ENCODE data around the gene TAMM41.
"Not testable (repeated sequence)": the region's sequence is repeated elsewhere in the genome, so short reads cannot be mapped to it uniquely, and the experiment has no call there.

TAMM41 gene

DNA sequence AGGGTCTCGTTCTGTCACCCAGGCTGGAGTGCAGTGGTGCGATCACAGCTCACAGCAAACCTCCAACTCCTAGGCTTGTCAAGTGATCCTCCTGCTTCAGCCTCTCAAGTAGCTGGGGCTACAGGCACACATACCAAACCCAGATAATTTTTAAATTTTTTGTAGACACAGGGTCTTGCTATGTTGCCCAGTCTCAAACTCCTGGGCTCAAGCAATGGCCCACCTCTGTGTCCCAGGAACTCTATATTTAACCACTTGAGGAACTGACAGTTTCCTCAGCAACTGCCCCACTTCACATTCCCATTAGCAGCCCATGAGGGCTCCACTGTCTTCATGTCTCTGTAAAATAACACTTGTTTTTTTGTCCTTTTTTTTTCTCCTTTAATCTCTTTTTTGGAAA is 68.4 kb downstream of the TAMM41 start:
- H3K36me3 ChIP-seq = no peaks in the 10 kb centered on the region
- no peak overlapping the region for H3K27ac ChIP-seq
- no peak overlapping the region for H3K4me3 ChIP-seq (ENCODE audit: low read depth in 1 of 2, low read length in 1 of 2)
- no peaks in the 10 kb centered on the region for H3K27me3 ChIP-seq
- TF ChIP-seq, protein P1, sequence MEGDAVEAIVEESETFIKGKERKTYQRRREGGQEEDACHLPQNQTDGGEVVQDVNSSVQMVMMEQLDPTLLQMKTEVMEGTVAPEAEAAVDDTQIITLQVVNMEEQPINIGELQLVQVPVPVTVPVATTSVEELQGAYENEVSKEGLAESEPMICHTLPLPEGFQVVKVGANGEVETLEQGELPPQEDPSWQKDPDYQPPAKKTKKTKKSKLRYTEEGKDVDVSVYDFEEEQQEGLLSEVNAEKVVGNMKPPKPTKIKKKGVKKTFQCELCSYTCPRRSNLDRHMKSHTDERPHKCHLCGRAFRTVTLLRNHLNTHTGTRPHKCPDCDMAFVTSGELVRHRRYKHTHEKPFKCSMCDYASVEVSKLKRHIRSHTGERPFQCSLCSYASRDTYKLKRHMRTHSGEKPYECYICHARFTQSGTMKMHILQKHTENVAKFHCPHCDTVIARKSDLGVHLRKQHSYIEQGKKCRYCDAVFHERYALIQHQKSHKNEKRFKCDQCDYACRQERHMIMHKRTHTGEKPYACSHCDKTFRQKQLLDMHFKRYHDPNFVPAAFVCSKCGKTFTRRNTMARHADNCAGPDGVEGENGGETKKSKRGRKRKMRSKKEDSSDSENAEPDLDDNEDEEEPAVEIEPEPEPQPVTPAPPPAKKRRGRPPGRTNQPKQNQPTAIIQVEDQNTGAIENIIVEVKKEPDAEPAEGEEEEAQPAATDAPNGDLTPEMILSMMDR (IDR thresholded peaks at IDR 0.05) = no peak
- no peaks in the 10 kb centered on the region for H3K9me3 ChIP-seq
- no peaks in the 10 kb centered on the region for H3K4me1 ChIP-seq (ENCODE audit: control insufficient read depth in 1 of 2, insufficient read depth in 1 of 2, low read depth in 1 of 2, low read length in 1 of 2)

DNA sequence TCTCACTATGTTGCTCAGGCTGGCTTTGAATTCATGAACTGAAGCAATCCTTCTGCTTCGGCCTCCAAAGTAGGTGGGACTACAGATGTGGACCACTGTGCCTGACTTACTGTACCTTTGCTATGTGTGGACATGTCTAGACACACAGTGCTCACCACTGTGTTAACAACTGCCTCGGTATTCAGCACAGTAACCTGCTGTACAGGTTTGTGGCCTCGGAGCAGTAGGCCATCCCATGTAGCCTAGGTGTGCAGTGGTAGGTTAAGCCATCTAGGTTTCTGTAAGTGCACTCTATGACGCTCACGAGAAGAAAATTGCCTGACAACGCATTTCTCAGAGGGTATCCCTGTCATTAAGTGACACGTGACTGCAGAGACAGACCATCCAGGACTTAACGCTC is 70.3 kb downstream of the TAMM41 start:
- Histone ChIP-seq H3K36me3 (no peaks in the 10 kb centered on the region), H3K27me3 (no peaks in the 10 kb centered on the region), H3K4me1 (ENCODE audit: control insufficient read depth in 1 of 2, insufficient read depth in 1 of 2, low read depth in 1 of 2, low read length in 1 of 2) (no peaks in the 10 kb centered on the region), H3K27ac (no peak overlapping the region), H3K4me3 (ENCODE audit: low read depth in 1 of 2, low read length in 1 of 2) (no peak overlapping the region), H3K9me3 (no peaks in the 10 kb centered on the region)
- TF ChIP-seq, protein P1 (IDR thresholded peaks at IDR 0.05) = no peak

DNA sequence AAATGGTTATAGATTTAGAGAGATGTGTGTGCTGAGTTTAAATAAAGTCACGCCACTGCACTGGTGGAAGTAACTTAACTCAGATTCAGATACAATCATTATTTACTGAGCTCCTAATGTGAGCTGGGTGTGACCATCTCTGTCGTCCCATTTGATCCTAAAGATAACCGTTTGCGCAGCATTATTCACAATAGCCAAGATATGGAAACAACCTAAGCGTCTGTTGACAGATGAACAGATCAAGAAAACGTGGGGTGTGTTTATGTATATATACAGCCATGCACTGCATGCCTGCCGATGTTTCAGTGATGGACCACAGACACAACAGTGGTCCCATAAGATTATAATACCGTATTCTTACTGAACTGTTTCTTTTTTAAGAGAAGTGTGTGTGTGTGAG is 71.2 kb downstream of the TAMM41 start:
- H3K27me3 ChIP-seq = no peaks in the 10 kb centered on the region
- H3K36me3 ChIP-seq = no peaks in the 10 kb centered on the region
- H3K4me3 ChIP-seq (ENCODE audit: low read depth in 1 of 2, low read length in 1 of 2) = no peak overlapping the region
- peaks cover 0 to 4% of the 10 kb centered on the region in 2 experiments for H3K4me1 ChIP-seq (ENCODE audit: control insufficient read depth in 1 of 2, insufficient read depth in 1 of 2, low read depth in 1 of 2, low read length in 1 of 2)
- TF ChIP-seq, protein P1 (IDR thresholded peaks at IDR 0.05) = no peak
- no peaks in the 10 kb centered on the region for H3K9me3 ChIP-seq
- H3K27ac ChIP-seq = no peak overlapping the region

DNA sequence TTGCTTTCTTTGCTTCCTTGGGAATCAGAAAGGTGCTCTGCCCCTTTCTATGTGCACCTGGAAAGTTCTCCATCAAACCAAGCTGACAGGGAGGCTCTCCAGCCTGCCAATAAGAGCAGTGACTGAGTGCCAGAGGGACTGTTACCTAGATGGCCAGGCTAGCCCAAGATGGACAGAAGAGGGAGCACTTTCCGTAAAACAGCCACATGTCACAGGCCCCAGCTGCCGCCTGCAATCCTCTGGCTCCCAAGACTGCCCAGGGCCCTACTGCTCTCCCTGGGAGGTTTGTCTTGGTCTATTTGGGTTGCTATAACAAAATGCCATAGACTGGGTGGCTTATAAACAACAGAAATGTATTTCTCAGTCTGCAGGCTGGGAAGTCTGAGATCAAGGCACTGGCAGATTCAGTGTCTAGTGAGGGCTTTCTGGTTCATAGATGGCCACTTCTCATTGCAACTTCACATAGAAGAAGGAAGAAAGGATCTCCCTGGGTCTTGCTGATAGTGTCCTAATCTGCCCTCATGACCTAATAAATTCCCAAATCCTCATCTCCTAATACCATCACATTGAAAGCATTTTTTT is 72.3 kb downstream of the TAMM41 start:
- Histone ChIP-seq H3K9me3 (no peaks in the 10 kb centered on the region), H3K4me1 (ENCODE audit: control insufficient read depth in 1 of 2, insufficient read depth in 1 of 2, low read depth in 1 of 2, low read length in 1 of 2) (peaks cover 0 to 4% of the 10 kb centered on the region in 2 experiments), H3K4me3 (ENCODE audit: low read depth in 1 of 2, low read length in 1 of 2) (no peak overlapping the region), H3K27me3 (no peaks in the 10 kb centered on the region), H3K36me3 (no peaks in the 10 kb centered on the region), H3K27ac (no peak overlapping the region)
- TF ChIP-seq, protein P1 (IDR thresholded peaks at IDR 0.05) = no peak

DNA sequence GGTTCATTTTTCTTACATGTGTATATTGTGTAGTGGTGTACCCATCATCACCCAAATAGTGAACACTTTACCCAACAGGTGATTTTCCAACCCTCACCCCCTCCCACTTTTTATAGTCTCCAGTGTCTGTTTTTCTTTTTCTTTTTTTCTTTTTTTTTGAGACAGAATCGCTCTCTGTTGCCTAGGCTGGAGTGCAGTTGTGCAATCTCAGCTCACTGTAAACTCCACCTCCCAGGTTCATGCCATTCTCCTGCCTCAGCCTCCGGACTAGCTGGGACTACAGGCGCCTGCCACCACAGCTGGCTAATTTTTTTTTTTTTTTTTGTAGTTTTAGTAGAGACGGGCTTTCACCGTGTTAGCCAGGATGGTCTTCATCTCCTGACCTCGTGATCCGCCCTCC is 74.8 kb downstream of the TAMM41 start:
- not testable (repeated sequence) for H3K36me3 ChIP-seq; H3K9me3 ChIP-seq; H3K4me1 ChIP-seq (ENCODE audit: control insufficient read depth in 1 of 2, insufficient read depth in 1 of 2, low read depth in 1 of 2, low read length in 1 of 2); H3K27me3 ChIP-seq; H3K27ac ChIP-seq; H3K4me3 ChIP-seq (ENCODE audit: low read depth in 1 of 2, low read length in 1 of 2)

DNA sequence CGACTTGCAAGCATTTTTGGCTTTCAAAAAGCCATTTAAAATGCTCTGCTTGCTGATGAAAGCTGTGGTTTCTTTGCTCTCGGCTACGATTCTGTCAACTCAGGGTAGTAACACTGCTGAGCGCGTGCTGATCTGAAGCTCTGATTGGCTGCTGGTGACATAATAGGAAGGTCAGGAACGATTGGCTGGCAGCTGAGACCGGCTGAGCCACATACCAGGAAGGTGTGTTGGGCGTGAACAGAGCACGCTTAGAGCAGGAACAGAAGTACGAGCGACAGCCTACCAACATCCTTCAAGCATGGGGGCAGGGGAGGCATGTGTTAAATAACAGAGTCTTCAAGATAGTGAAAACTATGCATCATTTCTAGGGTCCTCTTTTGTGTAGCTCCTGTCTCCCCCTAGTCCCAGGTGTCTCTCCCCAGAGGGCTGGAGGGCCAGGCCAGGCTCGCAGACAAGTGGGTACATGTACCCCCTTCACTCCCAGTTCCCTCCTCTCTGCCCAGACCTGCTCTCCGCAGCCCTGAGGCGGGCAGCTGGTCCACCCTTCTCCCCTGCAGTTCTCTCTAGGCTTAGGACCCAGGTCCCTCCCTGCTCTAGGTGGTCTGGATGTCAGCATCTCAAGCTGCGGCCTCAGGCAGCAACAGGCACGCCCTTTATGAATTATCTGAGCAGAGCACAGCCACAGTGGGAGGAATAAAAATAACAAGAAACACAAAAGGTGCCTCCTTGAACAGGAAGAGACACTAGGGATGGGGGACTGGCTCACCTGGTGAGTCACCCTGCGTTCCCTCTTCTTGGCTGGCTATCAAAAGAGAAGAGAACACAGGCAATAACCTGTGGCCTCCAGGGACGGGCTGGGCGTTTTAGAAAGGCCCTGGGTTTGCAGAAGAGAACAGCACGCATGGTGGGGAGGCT is 76.0 kb downstream of the TAMM41 start:
- Histone ChIP-seq H3K4me1 (ENCODE audit: control insufficient read depth in 1 of 2, insufficient read depth in 1 of 2, low read depth in 1 of 2, low read length in 1 of 2) (peaks cover 0 to 4% of the 10 kb centered on the region in 2 experiments), H3K36me3 (no peaks in the 10 kb centered on the region), H3K27ac (no peak overlapping the region), H3K4me3 (ENCODE audit: low read depth in 1 of 2, low read length in 1 of 2) (no peak overlapping the region), H3K9me3 (no peaks in the 10 kb centered on the region), H3K27me3 (no peaks in the 10 kb centered on the region)
- TF ChIP-seq, protein P1 (IDR thresholded peaks at IDR 0.05) = no peak
